H1 (cell line): ENCODE results near the gene DCUN1D2. TPM values are rescaled to one million over a fixed set of nuclear protein-coding genes. Genes with fewer than 3 reads are reported as not detected.

Experiments
- RBBP5 ChIP-seq: IDR thresholded peaks from 2 replicates; pipeline ENCODE4 v1.7.1; 2012; ENCODE audit warnings: low read depth, mild to moderate bottlenecking, inconsistent platforms, low read length, moderate library complexity, borderline replicate concordance
- TAF1 ChIP-seq: IDR thresholded peaks from 2 replicates; pipeline ENCODE4 v1.6.1; 2011; ENCODE audit warnings: mild to moderate bottlenecking, low read depth, low read length
- polyA plus RNA-seq, 7 experiments: library from polyadenylated mRNA; depleted of rRNA in 3 of 7; stranded (reverse) in 5 of 7; unstranded in 2 of 7; fragments of >200 nt in 5 of 7; fragments of 200-250 nt in 2 of 7; gene quantifications; 1 replicate in 5 of 7; 2 replicates in 1 of 7; 4 replicates in 1 of 7; pipeline versions ENCODE4 v1.2.1 to v1.2.3, GENCODE V29; 2011 to 2013; ENCODE audit warnings: missing spikeins in 2 of 7, mixed read lengths in 2 of 7
- total RNA-seq: library from RNA; stranded (reverse); fragmentation: NEBNext Ultra II Directional; extraction: Animal tissue kit (Norgen Biotek cat#: 25700); gene quantifications from 2 replicates; pipeline ENCODE4 v1.2.1, GENCODE V29; 2021
- TF ChIP-seq, protein P1 (sequence below): fragments of 300-600 bp; sonication (generic); IDR thresholded peaks from 2 replicates; pipeline ENCODE4 v1.7.1; 2012; ENCODE audit warnings: low read length, moderate library complexity, mild to moderate bottlenecking, inconsistent platforms; ENCODE audit not compliant: insufficient replicate concordance

DCUN1D2 gene
- total and polyA plus RNA-seq, 2 of the 8 experiments (the other 6 are each of a cell fraction or from before 2014, with no cell fraction given) = 19.5 to 35.3 TPM

DNA sequence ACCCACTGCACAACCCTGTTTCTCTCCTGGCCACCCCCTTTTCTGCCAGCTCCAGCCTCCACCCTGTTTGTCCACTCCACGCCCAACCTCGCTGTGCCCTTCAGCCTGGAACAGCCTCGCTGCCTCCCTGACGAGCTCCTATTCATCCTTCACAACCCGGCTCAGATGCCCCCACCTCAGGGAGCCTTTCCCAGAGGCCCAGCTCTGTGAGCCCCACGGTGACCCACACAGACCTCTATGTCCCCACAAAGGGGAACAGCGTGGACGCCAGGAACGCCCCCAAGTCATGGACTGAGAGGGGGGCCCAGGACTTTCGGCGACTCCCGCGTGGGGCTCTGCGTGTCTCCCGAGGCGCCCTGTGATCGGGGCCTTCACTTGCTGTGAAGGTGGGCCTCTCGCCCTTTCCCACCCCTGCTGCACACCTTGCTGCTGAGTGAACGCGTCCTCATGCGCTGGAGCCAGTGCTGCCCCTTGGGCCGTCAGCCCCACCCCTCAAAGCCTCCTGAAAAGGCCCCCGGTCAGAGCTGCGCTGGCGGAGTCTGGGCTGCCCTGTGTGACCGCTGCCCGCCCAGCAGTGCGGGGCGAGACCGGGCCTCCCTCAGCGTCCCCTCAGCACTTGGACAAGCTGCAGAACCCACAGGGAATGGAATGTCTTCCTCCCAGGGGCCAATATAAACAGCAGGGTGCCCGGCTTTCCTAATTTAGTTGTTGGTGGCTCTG is 77.2 kb downstream of the DCUN1D2 start (continued):
- TF ChIP-seq, protein P1, sequence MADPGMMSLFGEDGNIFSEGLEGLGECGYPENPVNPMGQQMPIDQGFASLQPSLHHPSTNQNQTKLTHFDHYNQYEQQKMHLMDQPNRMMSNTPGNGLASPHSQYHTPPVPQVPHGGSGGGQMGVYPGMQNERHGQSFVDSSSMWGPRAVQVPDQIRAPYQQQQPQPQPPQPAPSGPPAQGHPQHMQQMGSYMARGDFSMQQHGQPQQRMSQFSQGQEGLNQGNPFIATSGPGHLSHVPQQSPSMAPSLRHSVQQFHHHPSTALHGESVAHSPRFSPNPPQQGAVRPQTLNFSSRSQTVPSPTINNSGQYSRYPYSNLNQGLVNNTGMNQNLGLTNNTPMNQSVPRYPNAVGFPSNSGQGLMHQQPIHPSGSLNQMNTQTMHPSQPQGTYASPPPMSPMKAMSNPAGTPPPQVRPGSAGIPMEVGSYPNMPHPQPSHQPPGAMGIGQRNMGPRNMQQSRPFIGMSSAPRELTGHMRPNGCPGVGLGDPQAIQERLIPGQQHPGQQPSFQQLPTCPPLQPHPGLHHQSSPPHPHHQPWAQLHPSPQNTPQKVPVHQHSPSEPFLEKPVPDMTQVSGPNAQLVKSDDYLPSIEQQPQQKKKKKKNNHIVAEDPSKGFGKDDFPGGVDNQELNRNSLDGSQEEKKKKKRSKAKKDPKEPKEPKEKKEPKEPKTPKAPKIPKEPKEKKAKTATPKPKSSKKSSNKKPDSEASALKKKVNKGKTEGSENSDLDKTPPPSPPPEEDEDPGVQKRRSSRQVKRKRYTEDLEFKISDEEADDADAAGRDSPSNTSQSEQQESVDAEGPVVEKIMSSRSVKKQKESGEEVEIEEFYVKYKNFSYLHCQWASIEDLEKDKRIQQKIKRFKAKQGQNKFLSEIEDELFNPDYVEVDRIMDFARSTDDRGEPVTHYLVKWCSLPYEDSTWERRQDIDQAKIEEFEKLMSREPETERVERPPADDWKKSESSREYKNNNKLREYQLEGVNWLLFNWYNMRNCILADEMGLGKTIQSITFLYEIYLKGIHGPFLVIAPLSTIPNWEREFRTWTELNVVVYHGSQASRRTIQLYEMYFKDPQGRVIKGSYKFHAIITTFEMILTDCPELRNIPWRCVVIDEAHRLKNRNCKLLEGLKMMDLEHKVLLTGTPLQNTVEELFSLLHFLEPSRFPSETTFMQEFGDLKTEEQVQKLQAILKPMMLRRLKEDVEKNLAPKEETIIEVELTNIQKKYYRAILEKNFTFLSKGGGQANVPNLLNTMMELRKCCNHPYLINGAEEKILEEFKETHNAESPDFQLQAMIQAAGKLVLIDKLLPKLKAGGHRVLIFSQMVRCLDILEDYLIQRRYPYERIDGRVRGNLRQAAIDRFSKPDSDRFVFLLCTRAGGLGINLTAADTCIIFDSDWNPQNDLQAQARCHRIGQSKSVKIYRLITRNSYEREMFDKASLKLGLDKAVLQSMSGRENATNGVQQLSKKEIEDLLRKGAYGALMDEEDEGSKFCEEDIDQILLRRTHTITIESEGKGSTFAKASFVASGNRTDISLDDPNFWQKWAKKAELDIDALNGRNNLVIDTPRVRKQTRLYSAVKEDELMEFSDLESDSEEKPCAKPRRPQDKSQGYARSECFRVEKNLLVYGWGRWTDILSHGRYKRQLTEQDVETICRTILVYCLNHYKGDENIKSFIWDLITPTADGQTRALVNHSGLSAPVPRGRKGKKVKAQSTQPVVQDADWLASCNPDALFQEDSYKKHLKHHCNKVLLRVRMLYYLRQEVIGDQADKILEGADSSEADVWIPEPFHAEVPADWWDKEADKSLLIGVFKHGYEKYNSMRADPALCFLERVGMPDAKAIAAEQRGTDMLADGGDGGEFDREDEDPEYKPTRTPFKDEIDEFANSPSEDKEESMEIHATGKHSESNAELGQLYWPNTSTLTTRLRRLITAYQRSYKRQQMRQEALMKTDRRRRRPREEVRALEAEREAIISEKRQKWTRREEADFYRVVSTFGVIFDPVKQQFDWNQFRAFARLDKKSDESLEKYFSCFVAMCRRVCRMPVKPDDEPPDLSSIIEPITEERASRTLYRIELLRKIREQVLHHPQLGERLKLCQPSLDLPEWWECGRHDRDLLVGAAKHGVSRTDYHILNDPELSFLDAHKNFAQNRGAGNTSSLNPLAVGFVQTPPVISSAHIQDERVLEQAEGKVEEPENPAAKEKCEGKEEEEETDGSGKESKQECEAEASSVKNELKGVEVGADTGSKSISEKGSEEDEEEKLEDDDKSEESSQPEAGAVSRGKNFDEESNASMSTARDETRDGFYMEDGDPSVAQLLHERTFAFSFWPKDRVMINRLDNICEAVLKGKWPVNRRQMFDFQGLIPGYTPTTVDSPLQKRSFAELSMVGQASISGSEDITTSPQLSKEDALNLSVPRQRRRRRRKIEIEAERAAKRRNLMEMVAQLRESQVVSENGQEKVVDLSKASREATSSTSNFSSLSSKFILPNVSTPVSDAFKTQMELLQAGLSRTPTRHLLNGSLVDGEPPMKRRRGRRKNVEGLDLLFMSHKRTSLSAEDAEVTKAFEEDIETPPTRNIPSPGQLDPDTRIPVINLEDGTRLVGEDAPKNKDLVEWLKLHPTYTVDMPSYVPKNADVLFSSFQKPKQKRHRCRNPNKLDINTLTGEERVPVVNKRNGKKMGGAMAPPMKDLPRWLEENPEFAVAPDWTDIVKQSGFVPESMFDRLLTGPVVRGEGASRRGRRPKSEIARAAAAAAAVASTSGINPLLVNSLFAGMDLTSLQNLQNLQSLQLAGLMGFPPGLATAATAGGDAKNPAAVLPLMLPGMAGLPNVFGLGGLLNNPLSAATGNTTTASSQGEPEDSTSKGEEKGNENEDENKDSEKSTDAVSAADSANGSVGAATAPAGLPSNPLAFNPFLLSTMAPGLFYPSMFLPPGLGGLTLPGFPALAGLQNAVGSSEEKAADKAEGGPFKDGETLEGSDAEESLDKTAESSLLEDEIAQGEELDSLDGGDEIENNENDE = no peak
- no peak for TF ChIP-seq TAF1
- no peak for TF ChIP-seq RBBP5
